Measurements from ENCODE around the gene FKBP1B.

FKBP1B gene

DNA sequence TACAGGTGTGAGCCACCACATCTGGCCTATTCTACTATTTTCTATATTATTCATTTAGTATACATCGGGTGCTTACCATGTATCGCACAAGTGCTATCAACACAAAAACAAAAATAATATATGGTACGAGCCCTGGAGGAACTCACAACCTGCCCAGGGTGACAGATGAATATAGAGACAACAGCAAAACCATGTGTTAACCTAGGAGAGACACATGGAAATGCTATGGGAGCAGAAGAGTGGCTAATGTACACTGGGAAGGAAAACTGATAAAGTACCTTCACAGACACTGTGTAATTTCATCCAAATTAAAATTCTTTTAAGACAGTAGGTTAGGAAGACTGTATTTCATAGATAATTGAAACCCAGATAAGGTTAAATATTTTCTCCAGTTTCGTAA is 22.7 kb downstream of the FKBP1B start:
- ChIA-PET CTCF (no interaction called here), POLR2A (interaction anchor here (0.7 kb wide), 1 partner anchor 19 kb away, joined by 3 read pairs; no protein-coding TSS in a partner anchor)
- H3K9me3 ChIP-seq (ENCODE audit: control insufficient read depth, insufficient read depth, low read depth, low read length) = no peaks in the 10 kb centered on the region
- peaks cover 27 to 62% of the 10 kb centered on the region in 2 experiments for H3K36me3 ChIP-seq (ENCODE audit: control insufficient read depth in 2 of 2, insufficient read depth in 1 of 2, low read length in 2 of 2)
- H3K4me1 ChIP-seq (ENCODE audit: control insufficient read depth, insufficient read depth, low read length) = peaks cover 4% of the 10 kb centered on the region; the same call in 1 of the 2 replicates
- no peak overlapping the region for H3K4me3 ChIP-seq (ENCODE audit: low read depth, low read length)
- TF ChIP-seq GFI1B (tag by site-specific recombination; IDR thresholded peaks at IDR 0.05) (no peak), ZNF169 (tag by site-specific recombination; IDR thresholded peaks at IDR 0.05) (no peak), ZNF544 (tag by site-specific recombination; IDR thresholded peaks at IDR 0.05) (no peak), SALL2 (tag by site-specific recombination; IDR thresholded peaks at IDR 0.05; ENCODE audit: borderline replicate concordance) (no peak), ZNF266 (tag by site-specific recombination; IDR thresholded peaks at IDR 0.05; ENCODE audit: low read depth) (no peak), ZNF416 (tag by site-specific recombination; IDR thresholded peaks at IDR 0.05) (no peak), ZNF530 (tag by site-specific recombination; IDR thresholded peaks at IDR 0.05; ENCODE audit: low read depth) (no peak), ZNF624 (tag by site-specific recombination; IDR thresholded peaks at IDR 0.05) (no peak), ZNF768 (tag by site-specific recombination; IDR thresholded peaks at IDR 0.05) (no peak), ZNF514 (tag by site-specific recombination; IDR thresholded peaks at IDR 0.05) (no peak), ZNF473 (tag by site-specific recombination; IDR thresholded peaks at IDR 0.05) (no peak), ZNF391 (tag by site-specific recombination; IDR thresholded peaks at IDR 0.05; ENCODE audit: borderline replicate concordance, low read depth) (no peak), ZNF549 (tag by site-specific recombination; IDR thresholded peaks at IDR 0.05) (no peak), ZNF2 (tag by site-specific recombination; IDR thresholded peaks at IDR 0.05) (no peak)
- TF ChIP-seq, protein P1, sequence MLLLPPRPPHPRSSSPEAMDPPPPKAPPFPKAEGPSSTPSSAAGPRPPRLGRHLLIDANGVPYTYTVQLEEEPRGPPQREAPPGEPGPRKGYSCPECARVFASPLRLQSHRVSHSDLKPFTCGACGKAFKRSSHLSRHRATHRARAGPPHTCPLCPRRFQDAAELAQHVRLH (tag by site-specific recombination; IDR thresholded peaks at IDR 0.05) = no peak
- H3K27ac ChIP-seq (ENCODE audit: extremely low read depth, low read depth, low read length) = no peak overlapping the region

DNA sequence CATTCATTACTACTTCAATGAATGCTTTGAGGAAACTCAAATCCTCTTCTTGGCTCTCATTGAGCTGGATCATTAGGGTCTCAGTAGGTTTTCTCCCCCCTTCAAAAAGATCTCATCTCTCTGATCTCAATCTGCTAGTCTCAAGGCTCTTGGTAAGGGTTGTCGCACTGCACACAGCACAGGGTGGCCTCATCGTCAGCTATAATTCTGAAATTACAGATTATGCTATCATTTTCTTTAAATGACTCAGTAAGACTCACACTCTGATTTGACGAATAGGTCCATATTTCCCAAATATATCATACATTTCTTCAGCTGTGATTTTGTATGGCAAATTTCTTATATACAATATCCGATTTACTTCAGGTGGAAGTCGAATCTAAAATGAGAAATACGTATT is 24.3 kb downstream of the FKBP1B start:
- ChIA-PET CTCF (interaction anchor here (1.1 kb wide), 1 partner anchor 146 kb away, joined by 3 read pairs; no protein-coding TSS in a partner anchor), POLR2A (no interaction called here)
- H3K27ac ChIP-seq (ENCODE audit: extremely low read depth, low read depth, low read length) = no peak overlapping the region
- TF ChIP-seq ZNF2 (tag by site-specific recombination; IDR thresholded peaks at IDR 0.05) (no peak), ZEB2 (tag by site-specific recombination; IDR thresholded peaks at IDR 0.05) (no peak), ZNF37A (tag by site-specific recombination; IDR thresholded peaks at IDR 0.05) (no peak), SCRT1 (tag by site-specific recombination; IDR thresholded peaks at IDR 0.05; ENCODE audit: borderline replicate concordance) (no peak), GLI4 (tag by site-specific recombination; IDR thresholded peaks at IDR 0.05) (no peak), ZNF501 (tag by site-specific recombination; IDR thresholded peaks at IDR 0.05) (no peak), ZNF555 (tag by site-specific recombination; conservative IDR thresholded peaks at IDR 0.05) (no peak), YY1 (tag by site-specific recombination; IDR thresholded peaks at IDR 0.05) (no peak), ZNF157 (tag by site-specific recombination; IDR thresholded peaks at IDR 0.05) (no peak), PRDM1 (tag by site-specific recombination; IDR thresholded peaks at IDR 0.05) (no peak), ZNF670 (tag by site-specific recombination; IDR thresholded peaks at IDR 0.05; ENCODE audit: low read depth) (no peak)
- TF ChIP-seq, protein P2, sequence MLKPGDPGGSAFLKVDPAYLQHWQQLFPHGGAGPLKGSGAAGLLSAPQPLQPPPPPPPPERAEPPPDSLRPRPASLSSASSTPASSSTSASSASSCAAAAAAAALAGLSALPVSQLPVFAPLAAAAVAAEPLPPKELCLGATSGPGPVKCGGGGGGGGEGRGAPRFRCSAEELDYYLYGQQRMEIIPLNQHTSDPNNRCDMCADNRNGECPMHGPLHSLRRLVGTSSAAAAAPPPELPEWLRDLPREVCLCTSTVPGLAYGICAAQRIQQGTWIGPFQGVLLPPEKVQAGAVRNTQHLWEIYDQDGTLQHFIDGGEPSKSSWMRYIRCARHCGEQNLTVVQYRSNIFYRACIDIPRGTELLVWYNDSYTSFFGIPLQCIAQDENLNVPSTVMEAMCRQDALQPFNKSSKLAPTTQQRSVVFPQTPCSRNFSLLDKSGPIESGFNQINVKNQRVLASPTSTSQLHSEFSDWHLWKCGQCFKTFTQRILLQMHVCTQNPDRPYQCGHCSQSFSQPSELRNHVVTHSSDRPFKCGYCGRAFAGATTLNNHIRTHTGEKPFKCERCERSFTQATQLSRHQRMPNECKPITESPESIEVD (tag by site-specific recombination; IDR thresholded peaks at IDR 0.05) = no peak
- H3K9me3 ChIP-seq (ENCODE audit: control insufficient read depth, insufficient read depth, low read depth, low read length) = no peaks in the 10 kb centered on the region
- H3K4me1 ChIP-seq (ENCODE audit: control insufficient read depth, insufficient read depth, low read length) = peaks cover 7% of the 10 kb centered on the region; the same call in 1 of the 2 replicates
- H3K36me3 ChIP-seq (ENCODE audit: control insufficient read depth in 2 of 2, insufficient read depth in 1 of 2, low read length in 2 of 2) = peaks cover 18 to 50% of the 10 kb centered on the region in 2 experiments
- no peak overlapping the region for H3K4me3 ChIP-seq (ENCODE audit: low read depth, low read length)

Measured in HEK293 (cell line).